Activated naive CD8-positive, alpha-beta T cell treated with anti-CD3 and anti-CD28 coated beads, Interleukin-2, amount 50 U/mL, for 24 hours (primary cell): ENCODE data around the gene AGAP3.

Experiments
- ATAC-seq: fragments of 150-1000 bp; cut with Tn5 transposase; one replicate; pipeline ENCODE4 v1.10.0; 2021
- DNase-seq: peaks from one replicate; pipeline ENCODE4 v3.0.0; 2021
- H3K27ac Mint-ChIP-seq: one replicate; pipeline ENCODE4 v1.8.0; 2021; ENCODE audit warnings: mild to moderate bottlenecking, mixed read lengths
- H3K27me3 Mint-ChIP-seq: one replicate; pipeline ENCODE4 v1.8.0; 2021; ENCODE audit warnings: mixed read lengths
- H3K36me3 Mint-ChIP-seq: one replicate; pipeline ENCODE4 v1.8.0; 2021; ENCODE audit warnings: low read depth, mixed read lengths
- H3K4me1 Mint-ChIP-seq: one replicate; pipeline ENCODE4 v1.8.0; 2021; ENCODE audit warnings: mixed read lengths
- H3K4me3 Mint-ChIP-seq: one replicate; pipeline ENCODE4 v1.8.0; 2021; ENCODE audit warnings: mild to moderate bottlenecking, moderate library complexity, mixed read lengths
- H3K9me3 Mint-ChIP-seq: one replicate; pipeline ENCODE4 v1.8.0; 2021; ENCODE audit warnings: mixed read lengths

AGAP3 gene

GRCh38 chr7:151123158-151123821 is 37.0 kb downstream of the AGAP3 start:
- Mint-ChIP-seq H3K4me3 (no peak overlapping the region), H3K27ac (no peak overlapping the region), H3K4me1 (no peaks in the 10 kb centered on the region), H3K9me3 (no peaks in the 10 kb centered on the region), H3K36me3 (peaks cover 5% of the 10 kb centered on the region), H3K27me3 (no peaks in the 10 kb centered on the region)
- DNase-seq (no peak), ATAC-seq (no peak)

DNA sequence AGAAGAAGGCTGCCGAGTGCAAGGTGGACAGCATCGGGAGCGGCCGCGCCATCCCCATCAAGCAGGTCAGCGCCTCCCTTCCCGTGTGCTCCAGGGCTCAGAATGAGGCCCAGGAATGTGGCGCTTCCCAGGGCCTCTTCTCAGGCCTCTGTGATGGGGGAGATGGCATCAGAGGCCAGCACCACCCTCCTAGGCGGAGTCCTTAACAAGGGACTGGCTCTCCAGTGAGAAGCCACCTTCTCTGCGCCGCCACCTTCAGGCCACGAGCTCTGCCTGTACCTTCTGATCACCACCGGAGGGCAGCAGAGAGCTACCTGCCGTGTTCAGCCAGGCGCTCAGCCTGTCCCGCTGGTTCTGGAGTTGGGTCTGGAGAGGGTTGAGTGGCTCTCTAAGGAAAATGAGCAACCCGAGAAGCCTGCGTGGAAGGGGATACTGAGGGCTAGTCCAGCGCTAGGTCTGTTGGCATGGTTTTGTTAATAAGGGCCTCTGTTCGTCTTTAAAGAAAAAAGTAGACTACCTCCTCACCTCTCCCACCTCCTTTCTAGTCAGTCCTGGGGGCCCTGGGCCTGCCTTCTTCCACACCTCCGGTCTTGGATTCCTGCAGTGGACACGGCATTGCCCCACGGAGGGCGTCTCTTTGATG is 37.7 kb downstream of the AGAP3 start:
- peak; percentile 84 for ATAC-seq
- H3K27ac Mint-ChIP-seq = no peak overlapping the region
- DNase-seq = peak; percentile 86
- no peaks in the 10 kb centered on the region for H3K4me1 Mint-ChIP-seq
- no peaks in the 10 kb centered on the region for H3K9me3 Mint-ChIP-seq
- peaks cover 8% of the 10 kb centered on the region for H3K36me3 Mint-ChIP-seq
- no peak overlapping the region for H3K4me3 Mint-ChIP-seq
- no peaks in the 10 kb centered on the region for H3K27me3 Mint-ChIP-seq

GRCh38 chr7:151124481-151124880 is 38.2 kb downstream of the AGAP3 start:
- no peaks in the 10 kb centered on the region for H3K4me1 Mint-ChIP-seq
- H3K36me3 Mint-ChIP-seq = peaks cover 5% of the 10 kb centered on the region
- H3K9me3 Mint-ChIP-seq = no peaks in the 10 kb centered on the region
- ATAC-seq = no peak
- no peaks in the 10 kb centered on the region for H3K27me3 Mint-ChIP-seq
- H3K4me3 Mint-ChIP-seq = no peak overlapping the region
- DNase-seq = no peak
- H3K27ac Mint-ChIP-seq = no peak overlapping the region

GRCh38 chr7:151124899-151125399 is 38.7 kb downstream of the AGAP3 start:
- Mint-ChIP-seq H3K4me3 (no peak overlapping the region), H3K27me3 (no peaks in the 10 kb centered on the region), H3K9me3 (no peaks in the 10 kb centered on the region), H3K4me1 (no peaks in the 10 kb centered on the region), H3K36me3 (peaks cover 5% of the 10 kb centered on the region), H3K27ac (no peak overlapping the region)
- no peak for DNase-seq
- no peak for ATAC-seq

DNA sequence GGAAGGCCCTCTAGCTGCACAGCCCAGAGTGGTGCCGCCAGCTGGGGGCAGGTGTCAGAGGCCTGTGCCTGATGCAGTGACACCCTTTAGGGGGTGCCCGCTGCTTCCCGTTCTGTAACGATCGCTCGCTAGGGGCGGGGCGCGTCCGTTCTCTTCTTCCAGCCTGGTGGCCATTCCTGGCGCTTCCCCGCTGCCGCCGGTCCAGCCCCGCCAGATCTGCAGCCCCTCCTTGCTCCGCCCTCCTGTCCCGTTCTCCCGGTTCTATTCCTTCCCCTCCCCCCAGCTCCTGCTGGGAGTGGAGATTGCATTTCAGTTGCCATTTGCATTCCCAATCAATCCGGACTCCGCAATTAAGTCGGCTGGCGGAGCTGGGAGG is 39.2 kb downstream of the AGAP3 start:
- ATAC-seq (no peak), DNase-seq (no peak)
- no peaks in the 10 kb centered on the region for H3K27me3 Mint-ChIP-seq
- peaks cover 5% of the 10 kb centered on the region for H3K36me3 Mint-ChIP-seq
- H3K4me3 Mint-ChIP-seq = no peak overlapping the region
- no peaks in the 10 kb centered on the region for H3K4me1 Mint-ChIP-seq
- no peaks in the 10 kb centered on the region for H3K9me3 Mint-ChIP-seq
- no peak overlapping the region for H3K27ac Mint-ChIP-seq

- ATAC-seq = no peak
- Mint-ChIP-seq H3K9me3 (no peaks in the 10 kb centered on the region), H3K27me3 (no peaks in the 10 kb centered on the region), H3K36me3 (peaks cover 5% of the 10 kb centered on the region), H3K27ac (no peak overlapping the region), H3K4me1 (no peaks in the 10 kb centered on the region), H3K4me3 (no peak overlapping the region)
- DNase-seq = no peak
Observed at GRCh38 chr7:151125846-151126481, 39.7 kb downstream of the AGAP3 start.

GRCh38 chr7:151126491-151127137 is 40.3 kb downstream of the AGAP3 start:
- Mint-ChIP-seq H3K36me3 (peaks cover 5% of the 10 kb centered on the region), H3K27me3 (no peaks in the 10 kb centered on the region), H3K9me3 (no peaks in the 10 kb centered on the region), H3K4me3 (no peak overlapping the region), H3K4me1 (no peaks in the 10 kb centered on the region), H3K27ac (no peak overlapping the region)
- DNase-seq (no peak), ATAC-seq (no peak)

DNA sequence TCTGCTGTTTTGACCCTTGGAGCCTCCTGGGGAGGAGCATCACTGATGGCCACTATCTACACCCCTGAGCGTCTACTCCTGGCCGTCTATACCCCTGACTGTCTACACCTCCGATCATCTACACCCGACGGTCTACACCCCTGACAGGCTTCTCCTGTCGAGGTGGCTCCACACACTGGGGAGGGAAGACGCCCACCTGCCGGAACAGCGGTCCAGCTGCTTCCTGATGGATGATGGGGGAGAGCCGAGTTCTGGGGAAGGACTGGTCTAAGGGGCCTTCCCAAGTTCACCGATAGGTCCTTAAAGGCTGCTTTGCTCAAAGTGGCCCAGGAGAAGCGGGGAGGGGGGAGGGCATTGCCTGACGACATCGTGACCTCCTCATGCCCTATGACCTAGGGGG is 41.9 kb downstream of the AGAP3 start:
- ATAC-seq = no peak
- DNase-seq = no peak
- H3K36me3 Mint-ChIP-seq = peaks cover 5% of the 10 kb centered on the region
- no peak overlapping the region for H3K27ac Mint-ChIP-seq
- no peaks in the 10 kb centered on the region for H3K27me3 Mint-ChIP-seq
- no peaks in the 10 kb centered on the region for H3K9me3 Mint-ChIP-seq
- no peak overlapping the region for H3K4me3 Mint-ChIP-seq
- no peaks in the 10 kb centered on the region for H3K4me1 Mint-ChIP-seq

GRCh38 chr7:151128716-151129115 is 42.4 kb downstream of the AGAP3 start:
- Mint-ChIP-seq H3K4me1 (no peaks in the 10 kb centered on the region), H3K27ac (no peak overlapping the region), H3K27me3 (no peaks in the 10 kb centered on the region), H3K9me3 (no peaks in the 10 kb centered on the region), H3K4me3 (no peak overlapping the region), H3K36me3 (peaks cover 4% of the 10 kb centered on the region)
- DNase-seq (no peak), ATAC-seq (no peak)

GRCh38 chr7:151129117-151129959 is 43.1 kb downstream of the AGAP3 start:
- Mint-ChIP-seq H3K4me1 (no peaks in the 10 kb centered on the region), H3K27ac (no peak overlapping the region), H3K4me3 (no peak overlapping the region), H3K36me3 (peaks cover 3% of the 10 kb centered on the region), H3K27me3 (no peaks in the 10 kb centered on the region), H3K9me3 (no peaks in the 10 kb centered on the region)
- ATAC-seq (no peak), DNase-seq (no peak)

DNA sequence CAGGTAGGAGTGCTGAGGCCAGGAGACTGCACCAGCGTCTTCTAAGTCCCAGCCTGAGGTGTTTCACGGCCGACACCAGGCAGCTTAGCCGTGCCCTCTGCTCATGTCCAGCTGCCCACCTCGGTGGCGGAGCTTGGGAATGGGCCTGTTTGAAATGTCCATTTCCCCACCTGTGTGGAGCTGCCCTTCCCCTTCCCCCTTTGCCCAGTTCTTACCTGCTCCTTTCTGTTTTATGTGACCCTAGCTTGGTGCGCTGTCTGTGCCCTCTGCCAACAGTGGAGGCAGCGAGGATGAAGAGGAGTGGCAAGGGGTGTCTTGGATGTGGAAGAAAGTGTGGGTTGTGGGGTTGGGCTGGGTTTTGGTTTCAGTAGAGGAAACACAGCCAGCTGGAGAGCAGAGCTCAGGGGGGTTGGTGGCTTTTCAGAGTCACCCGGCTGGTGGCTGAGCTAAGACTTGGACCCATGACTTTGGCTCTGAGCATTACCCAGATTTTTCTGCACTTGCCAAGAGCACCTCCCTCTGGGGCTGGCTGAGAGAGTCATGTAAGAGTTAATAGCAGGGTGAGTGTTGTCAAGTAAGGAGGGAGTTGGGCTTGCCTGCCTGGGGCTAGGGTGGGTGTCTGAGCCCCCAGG is 43.8 kb downstream of the AGAP3 start:
- DNase-seq = no peak
- Mint-ChIP-seq H3K27ac (no peak overlapping the region), H3K36me3 (peaks cover 3% of the 10 kb centered on the region), H3K9me3 (no peaks in the 10 kb centered on the region), H3K4me1 (no peaks in the 10 kb centered on the region), H3K27me3 (no peaks in the 10 kb centered on the region), H3K4me3 (no peak overlapping the region)
- ATAC-seq = no peak

DNA sequence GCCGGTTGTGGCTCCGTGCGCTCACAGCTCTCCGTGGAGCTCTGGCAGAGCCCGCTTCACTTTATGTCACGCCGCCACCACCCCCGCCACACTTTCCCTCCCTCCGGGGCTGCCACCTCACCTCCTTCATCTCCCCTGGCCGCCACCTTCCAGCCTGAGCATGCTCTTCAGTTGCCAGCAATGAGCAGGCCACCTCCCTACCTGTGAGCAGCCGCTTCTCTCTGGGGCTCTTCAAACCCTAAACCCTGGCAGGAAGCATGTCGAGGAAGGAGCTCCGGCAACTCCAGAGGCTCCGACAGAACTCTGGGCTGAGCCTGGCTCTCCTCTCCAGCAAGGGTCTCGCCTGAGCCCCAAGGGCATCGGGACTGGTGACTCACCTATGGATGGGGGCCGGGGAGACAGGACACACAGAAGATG is 44.5 kb downstream of the AGAP3 start:
- Mint-ChIP-seq H3K4me1 (no peaks in the 10 kb centered on the region), H3K36me3 (peaks cover 3% of the 10 kb centered on the region), H3K4me3 (no peak overlapping the region), H3K27me3 (no peaks in the 10 kb centered on the region), H3K9me3 (no peaks in the 10 kb centered on the region), H3K27ac (no peak overlapping the region)
- ATAC-seq = no peak
- DNase-seq = no peak

DNA sequence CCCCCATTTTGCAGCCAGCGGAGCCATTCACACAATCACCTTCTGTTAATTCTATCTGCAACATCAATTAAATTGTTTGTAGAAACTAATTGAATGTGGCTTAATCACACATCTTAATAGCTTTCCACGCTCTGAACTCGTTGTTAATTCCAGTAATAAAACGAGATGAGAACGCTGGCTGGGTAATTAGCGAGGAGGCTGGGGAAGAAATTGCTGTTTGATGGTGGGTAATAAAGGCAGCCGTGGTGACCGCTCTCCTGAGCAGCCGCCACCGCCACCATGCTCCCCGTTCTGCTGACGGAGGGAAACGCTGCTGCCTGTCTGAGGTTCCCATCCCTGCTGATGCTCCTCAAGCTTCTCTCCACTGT is 44.9 kb downstream of the AGAP3 start:
- DNase-seq = no peak
- Mint-ChIP-seq H3K4me1 (no peaks in the 10 kb centered on the region), H3K9me3 (no peaks in the 10 kb centered on the region), H3K36me3 (peaks cover 3% of the 10 kb centered on the region), H3K4me3 (no peak overlapping the region), H3K27me3 (no peaks in the 10 kb centered on the region), H3K27ac (no peak overlapping the region)
- no peak for ATAC-seq
